HG03342 (cell line): ENCODE results near the gene SPATA3.
"Not testable (repeated sequence)": the region's sequence is repeated elsewhere in the genome, so short reads cannot be mapped to it uniquely, and the experiment has no call there.

Experiments
- ATAC-seq: cut with Tn5 transposase; IDR thresholded peaks from one replicate; pipeline ENCODE4 v1.9.1; 2021; ENCODE audit warnings: mild to moderate bottlenecking, moderate library complexity; ENCODE audit not compliant: unreplicated experiment

Gene SPATA3

DNA sequence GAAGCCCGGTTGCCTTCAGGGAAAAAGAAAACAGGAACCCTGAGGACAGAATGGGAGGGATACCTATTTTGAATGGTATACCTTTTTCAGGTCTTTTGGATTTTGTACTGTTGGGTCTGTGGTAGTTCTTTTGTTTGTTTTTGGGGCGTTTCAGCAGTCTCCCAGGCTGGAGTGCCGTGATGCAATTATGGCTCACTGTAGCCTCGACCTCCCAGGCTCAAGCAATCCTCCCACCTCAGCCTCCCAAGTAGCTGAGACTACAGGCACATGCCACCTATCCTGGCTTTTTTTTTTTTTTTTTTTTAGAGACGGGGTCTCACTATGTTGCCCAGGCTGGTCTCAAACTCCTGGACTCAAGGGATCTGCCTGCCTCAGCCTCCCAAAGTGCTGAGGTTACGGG, 27.6 kb upstream of the SPATA3 start:
- ATAC-seq = not testable (repeated sequence)

DNA sequence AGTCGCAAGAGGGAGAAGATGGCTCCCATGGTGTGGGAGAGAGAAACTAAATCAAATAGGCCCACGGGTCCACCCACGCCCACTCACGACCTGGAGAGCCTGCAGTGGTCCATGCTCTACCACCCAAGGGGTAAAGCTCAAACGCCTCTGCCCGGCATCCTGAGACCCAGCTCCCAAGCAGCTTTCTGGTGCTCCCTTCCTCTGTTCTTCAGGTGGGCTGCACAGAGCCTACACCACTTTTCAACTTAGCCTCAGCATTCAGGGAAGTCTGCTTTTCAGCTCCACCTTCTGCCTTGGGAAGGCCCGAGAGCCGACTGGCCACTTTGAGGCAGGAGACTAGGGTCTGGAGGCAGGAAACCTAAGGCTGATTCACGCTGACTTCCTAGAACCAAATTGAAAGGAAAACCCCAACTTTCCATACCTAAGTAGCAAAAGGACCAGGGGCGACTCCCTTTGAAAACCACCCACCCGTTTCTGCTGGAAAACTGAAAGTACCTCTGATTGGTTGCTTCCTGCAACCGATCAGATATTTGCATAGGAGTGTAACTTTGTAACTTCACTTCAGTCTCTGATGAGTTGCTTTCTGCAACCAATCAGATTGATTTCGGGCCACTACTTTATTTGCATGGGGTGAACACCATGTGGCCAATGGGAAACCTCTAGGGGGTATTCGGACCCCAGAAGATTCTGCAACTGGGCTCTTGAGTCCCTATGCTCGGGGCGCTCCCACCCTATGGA, 26.8 kb upstream of the SPATA3 start:
- ATAC-seq = no peak

DNA sequence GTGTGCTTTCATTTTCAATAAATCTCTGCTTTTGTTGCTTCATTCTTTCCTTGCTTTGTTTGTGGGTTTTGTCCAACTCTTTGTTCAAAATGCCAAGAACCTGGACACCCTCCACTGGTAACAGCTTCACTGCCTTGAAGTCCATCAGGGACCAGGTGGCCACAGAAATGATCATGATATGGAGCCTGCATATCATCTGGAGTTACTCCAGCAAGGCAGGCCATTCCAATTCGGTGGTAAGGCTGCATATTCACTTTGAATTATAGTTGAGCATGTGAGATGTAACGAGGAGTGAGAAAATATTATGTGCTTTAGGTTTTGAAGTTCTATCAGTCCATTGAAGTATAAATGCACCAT, 26.3 kb upstream of the SPATA3 start:
- no peak for ATAC-seq

DNA sequence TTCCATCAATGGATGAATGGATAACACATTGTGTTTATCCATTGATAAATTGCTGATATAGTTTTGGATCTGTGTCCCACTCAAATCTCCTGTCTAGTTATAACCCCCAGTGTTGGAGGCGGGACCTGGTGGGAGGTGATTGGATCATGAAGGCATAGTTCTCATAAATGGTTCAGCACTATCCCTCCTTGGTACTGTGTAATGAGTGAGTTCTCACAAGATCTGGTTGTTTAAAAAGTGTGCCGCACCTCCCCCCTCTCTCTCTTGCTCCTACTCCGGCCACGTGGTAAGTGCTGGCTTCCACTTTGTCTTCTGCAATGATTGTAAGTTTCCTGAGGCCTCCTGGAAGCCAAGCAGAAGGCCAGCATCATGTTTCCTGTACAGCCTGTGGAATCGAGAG, 23.9 kb upstream of the SPATA3 start:
- no peak for ATAC-seq

DNA sequence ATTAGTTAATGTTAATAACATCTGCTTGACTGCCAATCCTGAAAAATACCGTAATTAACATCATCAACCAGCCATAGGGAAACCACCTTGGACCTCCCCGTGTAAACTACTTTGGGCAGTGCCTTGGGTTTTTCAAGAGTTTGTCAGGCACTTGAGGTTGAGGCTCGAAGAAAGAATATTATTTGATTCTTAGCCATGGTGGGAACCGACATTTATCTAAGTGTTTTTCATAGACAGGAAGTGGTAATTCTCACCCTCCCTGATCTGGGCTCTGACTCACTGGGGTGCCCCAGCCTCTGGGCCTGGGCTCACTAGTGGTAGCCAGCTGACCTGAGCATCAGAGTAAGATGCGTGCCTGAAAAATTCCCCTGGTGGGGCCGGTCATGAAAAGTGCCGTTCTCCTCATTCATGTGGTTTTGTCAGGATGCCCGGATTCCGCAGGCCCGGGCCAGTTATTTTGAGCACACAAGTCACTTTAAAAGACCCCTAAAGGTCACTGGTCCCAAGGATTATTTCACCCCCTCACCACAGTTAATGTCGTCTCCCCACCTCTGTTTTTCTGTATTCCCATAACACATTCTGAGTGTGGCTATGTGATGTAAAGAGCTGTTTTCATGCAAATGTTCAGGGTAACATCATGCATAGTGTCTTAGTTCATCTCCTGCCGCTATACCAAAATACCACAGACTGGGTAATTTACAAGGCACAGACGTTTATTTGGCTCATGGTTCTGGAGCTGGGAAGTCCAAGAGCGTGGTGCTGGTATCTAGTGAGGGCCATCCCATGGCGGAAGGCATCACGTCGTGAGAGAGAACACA, 21.6 kb upstream of the SPATA3 start:
- ATAC-seq = peak; percentile 79

DNA sequence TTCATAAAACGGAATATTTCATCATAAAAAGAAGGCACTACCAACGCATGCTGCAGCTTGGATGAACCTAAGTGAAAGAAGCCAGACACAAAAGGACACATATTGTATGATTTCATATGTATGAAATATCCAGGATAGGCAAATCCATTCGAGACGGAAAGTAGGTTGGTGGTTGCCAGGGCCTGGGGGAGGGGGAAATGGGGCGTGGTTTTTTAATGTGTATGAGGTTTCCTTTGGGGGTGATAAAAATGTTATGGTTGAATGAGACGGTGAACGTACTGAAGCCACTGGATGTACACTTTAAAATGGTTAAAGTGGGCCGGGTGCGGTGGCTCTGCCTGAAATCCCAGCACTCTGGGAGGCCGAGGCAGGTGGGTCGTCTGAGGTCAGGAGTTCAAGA, 20.0 kb upstream of the SPATA3 start:
- ATAC-seq = no peak

DNA sequence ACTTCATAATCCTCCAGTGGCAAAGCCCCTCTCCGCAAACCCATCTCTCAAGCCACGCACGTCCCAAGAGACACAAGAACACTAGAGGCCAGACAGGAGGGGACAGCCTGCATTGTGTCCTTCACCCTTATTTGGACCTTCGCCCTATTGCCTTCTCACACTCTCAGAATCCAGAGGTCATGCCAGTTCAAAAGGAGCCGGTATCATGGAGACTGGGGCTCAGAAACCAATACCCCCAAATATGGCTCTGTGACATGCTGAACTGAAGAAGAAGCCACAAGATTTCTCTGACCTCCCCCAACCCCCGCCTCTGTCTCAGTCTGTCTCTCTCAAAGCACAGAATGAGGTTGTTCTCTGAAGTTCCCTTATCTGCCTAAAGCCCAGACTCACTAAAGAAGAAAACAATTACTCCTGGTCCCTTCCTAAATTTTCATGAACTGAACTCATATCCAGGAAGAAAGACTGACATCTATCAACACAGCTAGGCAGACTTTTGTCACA, 19.2 kb upstream of the SPATA3 start:
- peak; percentile 28 for ATAC-seq

DNA sequence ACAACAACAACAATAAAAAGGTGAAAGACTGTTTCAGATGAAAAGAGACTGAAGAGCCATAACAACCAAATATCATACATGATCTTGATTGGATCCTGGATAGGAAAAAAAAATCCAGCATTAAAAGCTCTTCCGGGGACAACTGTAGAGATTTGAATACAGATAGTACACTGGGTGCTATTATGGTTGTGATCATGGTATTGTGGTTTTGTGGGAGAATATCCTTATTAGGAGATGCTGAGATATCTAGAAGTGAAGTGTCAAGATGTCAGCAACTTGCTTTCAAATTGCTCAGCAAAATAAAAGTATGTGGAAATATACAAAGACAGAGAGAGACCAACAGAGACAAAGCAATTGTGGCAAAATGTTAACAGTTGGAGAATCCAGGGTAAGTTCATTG, 15.5 kb upstream of the SPATA3 start:
- ATAC-seq = no peak

DNA sequence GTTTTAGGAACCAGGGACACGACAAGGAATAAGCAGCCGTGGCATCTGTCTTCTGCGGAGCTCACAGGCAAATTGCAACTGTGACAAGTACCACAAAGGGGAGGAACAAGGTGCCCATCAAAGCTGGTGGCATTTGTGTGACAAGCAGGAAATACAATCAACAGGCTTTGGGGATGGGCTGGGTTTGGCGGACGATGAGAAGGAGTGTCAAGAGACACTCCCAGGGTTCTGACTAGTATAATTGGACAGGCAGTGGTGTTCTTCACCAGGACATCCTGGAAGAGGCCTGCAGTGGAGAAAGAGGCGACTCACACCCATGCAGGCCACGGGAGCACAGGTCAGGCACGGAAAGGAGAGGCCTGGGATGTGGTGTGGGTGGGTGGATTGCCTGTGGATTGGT, 14.2 kb upstream of the SPATA3 start:
- ATAC-seq = no peak

DNA sequence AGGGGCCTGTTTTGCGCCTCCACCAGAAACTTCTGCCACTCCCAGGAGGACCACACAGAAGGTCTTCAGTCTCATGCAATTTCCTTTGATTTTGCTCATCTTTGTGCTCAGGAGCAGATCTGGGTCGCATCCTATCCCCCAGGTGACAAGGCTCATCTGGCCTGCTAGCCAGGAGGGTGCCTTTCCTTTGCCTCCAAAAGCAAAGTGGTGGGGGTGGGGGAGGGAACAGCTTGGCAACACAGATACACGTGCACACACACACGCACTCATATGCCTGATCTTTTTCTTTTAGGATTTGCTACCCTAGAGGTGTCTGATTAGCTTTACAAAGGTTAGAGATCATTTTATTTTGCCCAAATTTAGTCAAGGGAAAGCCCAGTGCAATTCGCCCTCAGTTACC, 13.8 kb upstream of the SPATA3 start:
- ATAC-seq = no peak

DNA sequence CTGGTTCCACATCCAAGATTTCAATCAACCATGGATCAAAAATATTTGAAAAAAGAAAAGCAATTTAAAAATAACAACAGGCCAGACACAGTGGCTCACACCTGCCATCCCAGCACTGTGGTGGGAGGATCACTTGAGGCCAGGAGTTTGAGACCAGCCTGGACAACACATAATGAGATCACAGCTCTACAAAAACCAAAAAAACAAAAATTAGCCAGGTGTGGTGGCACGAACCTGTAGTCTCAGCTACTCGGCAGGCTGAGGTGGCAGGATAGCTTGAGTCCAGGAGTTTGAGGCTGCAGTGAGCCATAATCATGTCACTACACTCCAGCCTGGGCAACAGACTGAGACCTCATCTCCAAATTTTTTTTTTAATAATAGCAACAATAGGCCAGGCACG, 13.4 kb upstream of the SPATA3 start:
- ATAC-seq = no peak

DNA sequence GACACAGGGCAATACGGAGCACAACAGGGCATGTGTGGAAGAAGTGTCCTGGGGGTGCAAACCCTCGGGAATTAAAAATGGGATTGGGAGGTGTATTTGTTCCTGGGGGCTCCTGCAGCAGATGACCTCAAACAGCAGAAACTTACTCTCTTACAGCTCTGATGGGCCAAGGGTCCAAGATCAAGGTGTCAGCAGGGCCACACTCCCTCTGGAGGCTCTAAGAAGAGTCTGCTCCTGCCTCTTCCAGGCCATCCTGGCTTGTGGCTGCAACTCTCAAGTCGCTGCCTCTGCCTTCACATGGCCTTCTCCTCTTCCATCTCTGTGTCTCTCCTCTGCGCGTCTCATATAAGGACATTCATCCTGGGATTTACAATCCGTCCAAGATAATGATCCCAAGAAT, 12.4 kb upstream of the SPATA3 start:
- no peak for ATAC-seq

DNA sequence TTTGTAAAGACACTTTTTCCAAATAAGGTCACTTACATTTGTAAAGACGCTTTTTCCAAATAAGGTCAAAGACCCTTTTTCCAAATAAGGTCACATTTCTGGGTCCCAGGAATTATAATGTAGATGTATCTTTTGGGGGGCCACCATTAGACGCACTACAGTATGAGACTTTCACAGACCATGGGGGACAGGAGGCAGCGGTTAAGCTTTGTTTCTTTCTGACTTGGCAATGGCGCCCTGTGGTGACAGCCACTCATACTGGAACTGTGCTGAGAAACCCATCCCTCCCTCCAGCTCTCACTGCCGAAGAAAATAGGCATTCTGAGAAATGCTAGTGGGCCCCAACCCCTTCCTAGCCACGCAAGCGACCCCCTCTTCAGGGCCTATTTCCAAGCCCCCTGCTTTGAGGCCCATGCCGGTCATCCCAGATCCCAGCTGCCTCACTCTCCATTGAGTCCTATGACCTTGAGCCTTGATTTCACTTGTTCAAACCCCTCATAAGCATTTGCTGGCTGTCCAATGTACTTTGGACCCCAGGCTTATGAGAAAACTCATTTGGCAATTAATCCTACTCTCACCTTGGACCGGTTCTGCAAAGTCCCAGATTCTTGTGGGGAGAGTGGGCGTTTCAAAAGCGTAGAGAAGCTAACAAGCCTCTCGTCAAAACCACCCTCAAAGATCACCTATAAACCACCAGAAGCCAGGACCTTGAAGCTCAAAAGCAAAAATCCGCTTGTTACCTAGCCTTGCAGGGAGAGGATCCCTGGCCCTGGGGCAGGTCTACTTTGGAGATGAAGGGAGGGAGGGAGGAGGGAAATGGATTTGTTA, 11.3 kb upstream of the SPATA3 start:
- ATAC-seq = peak; percentile 76

DNA sequence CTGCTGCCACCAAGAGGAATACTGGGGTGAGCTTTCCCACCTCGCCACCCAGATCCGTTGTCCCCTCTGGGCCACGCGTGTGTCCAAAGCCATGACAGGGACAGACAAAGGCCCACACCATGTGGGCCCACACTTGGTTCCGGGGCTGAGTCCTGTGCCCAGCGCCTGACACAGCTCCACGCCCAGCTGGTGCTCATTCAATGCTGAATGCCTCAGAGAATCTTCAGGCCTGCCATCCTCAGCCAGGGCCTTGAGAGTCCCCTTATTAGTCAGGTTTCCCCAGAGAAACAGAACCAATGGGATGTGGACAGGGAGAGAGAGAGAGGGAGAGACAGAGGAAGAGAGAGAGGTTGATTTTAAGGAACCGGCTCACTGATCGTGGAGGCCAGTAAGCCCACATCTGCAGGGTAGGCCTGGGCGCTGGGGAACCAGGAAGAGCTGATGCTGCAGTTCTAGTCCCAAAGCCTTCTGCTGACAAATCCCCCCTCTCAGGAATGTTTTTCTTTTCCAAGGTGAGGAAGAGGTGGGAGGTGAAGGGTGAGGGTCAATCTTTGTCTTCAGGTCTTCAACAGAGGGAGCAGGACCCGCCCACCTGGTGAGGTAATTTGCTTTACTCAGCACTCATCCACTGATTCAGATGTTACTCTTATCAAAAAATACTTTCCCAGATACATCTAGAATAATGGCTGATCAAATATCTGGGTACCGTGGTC, 10.2 kb upstream of the SPATA3 start:
- ATAC-seq = no peak

DNA sequence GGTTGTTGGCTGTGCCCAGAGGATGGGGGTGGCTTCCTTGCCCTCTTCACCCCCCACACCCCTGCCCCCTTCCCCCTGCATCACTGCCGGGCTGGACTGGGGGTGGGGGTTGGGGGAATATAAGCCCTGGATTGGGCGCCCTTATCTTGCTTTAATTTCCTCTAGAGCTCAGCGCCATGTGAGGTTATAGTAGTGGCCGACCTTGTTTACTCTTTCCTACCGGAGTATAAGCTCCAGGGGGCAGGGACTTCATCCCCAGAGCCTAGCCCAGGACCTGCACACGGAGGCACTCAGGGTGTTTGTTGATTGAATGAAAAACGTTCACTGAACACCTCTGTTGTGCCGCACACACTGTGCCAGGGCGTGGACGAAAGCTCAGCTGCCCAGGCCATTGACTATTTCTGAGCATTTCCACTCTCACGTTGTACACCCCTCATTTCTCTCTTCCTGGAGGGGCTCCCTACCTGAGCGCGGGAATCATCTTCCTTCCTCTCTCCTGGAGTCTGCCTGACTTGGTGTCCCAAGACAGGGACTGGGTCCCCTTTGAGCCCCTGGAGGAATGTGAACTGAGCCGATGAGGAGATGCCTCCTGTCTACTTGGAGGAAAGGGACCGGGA, 9.3 kb upstream of the SPATA3 start:
- ATAC-seq = no peak

DNA sequence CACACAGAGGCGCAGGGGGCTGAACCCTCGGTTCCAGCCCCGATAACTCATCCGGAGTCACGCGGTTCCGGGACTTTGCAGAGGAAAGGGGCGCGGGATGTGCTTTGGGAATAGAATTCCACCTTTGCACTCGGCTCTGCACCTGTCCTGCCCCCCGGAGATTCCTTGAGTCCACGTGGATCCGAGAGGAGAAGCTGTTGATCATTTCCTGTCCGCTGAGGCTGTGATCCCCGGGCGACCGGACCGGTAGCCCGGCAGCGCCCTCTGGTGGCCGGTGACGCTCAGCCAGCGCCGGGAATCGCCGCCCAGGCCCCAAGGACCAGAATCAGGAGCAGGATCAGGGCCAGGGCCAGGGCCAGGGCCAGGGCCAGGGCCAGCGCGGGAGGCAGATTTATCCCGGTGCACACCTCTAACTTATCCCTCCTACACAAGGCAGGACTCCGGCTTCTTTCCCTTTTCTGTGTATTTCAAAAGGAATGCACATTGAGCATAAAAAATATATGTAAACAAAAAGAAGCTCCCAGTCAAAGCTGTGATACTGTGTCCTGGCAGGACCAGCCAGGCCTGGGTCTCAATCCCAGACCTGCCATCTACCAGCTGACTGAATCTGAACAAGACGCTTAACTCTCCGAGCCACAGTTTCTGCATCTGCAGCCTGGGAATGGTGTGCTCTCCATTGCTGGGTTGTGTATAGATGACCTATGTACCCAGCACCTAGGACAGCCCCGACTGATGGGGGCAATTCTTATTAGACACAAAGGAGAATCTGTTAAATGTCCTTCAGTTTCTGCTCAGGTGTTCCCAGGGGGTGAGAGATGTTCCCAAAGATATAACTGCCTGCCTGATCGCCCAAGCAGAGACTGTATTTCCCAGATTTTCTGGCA, 8.5 kb upstream of the SPATA3 start:
- ATAC-seq = no peak

DNA sequence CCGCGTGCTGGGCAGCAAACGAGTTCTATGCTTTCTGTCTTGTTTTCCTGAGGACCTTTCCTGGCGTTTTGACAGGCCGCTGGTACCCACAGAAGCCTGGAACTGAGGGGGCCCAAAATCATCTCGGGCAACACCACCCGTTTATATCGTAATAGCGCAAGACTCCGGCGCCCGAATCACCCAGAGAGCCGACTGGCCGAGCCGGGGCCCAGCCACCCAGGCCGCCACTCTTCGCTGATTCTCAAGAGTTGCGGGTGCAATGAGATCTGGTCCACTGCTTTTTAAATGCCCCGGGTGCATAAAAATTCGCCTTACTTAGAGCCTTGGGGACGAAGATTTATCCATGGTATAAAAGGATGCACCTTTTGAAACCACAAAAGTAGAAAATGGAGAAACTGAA, 6.2 kb upstream of the SPATA3 start:
- ATAC-seq = no peak

DNA sequence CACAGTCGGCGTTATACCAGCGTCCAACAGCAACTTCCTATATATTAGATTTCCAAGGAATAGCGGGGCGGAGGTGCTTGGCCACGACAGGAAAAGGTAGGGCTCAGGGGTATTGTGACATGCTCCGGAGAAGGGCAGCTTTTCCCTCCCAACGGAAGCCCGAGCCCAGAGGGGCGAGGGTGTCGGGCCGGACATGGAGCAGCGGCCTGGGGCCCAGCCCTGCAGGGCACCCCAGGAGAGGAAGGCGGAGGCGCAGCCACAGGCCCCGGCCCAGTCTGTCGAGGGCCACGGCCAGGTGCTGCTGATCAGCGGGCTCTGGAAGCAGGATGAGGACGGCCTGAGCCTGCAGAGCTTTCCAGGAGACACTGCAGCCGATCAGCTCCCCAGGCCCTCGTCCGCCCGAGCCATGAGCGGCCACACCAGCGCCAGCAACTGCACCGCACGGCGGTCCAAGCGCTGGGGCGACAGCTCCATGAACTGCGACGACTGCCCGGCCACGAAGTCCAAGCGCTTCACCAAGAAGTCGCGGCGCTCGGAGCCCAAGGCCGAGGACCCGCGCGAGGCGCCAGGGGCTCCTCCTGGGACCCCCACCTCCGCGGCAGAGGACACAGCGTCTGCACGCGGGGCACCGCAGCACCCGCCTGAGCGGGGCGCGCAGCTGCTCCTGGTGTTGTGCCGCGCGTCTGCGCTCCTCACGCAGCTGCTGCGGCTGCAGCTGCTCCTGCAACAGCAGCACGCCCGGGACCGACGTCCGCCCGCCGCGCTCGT, 5.6 kb upstream of the SPATA3 start:
- ATAC-seq = no peak

DNA sequence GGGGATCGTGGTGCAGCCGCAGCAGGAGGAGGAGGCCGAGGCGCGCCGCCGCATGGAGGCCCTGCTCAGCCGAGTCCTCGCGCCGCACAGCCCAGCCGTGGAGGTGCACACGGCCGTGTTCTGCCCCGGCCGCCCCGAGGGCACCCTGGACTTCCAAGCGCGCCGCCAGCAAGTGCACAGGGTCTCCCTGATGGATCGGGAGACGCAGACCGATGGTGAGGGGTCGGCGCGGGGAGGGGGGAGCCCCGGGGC, 5.1 kb upstream of the SPATA3 start:
- no peak for ATAC-seq
